ENCODE data around the gene SOCS6. TPM values are rescaled to one million over a fixed set of nuclear protein-coding genes. Genes with fewer than 3 reads are reported as not detected.

The SOCS6 gene
- polyA plus RNA-seq, 1 of the 3 experiments (the other 2 are of a cell fraction), result 12.1 TPM

DNA sequence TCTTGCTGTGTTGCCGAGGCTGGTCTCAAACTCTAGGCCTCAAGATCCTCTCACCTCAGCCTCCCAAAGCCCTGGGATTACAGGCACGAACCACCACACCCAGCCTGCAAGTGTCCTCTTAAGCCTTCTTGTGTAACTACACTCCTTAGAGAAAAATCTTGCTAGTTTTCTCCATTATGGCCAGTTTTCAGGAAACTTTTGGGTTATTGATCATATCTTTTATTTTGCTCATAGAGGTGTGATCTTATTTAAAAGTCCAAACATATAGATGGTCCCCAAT, 2.4 kb downstream of the SOCS6 start:
- CTCF ChIA-PET, result interaction anchor here (1.8 kb wide), 1 partner anchor 164 kb away, joined by 3 read pairs; no protein-coding TSS in a partner anchor
- no peak overlapping the region for H3K9ac ChIP-seq
- peak overlapping the region in 1 of 2 experiments; percentile 80; a peak in 2 of 4 replicates for H3K4me3 ChIP-seq (ENCODE audit: low read depth in 2 of 2, low read length in 1 of 2)

More for the DNA sequence above, 2.4 kb downstream of the SOCS6 start:
- 93% methylated on average over 2 of the region's 2 CpGs for WGBS (ENCODE audit: low lambda C conversion rate)
- Histone ChIP-seq H3K9me2 (no peaks in the 10 kb centered on the region), H3K27ac (ENCODE audit: low read depth in 2 of 2, low read length in 1 of 2) (no peak overlapping the region), H3K9me3 (no peaks in the 10 kb centered on the region), H3K27me3 (ENCODE audit: insufficient read depth) (no peaks in the 10 kb centered on the region), H3K79me2 (ENCODE audit: insufficient read depth) (peaks cover 67% of the 10 kb centered on the region), H2AFZ (ENCODE audit: low read depth) (no peak overlapping the region), H3K4me1 (ENCODE audit: control insufficient read depth in 1 of 2, insufficient read depth in 2 of 2, low read depth in 1 of 2, low read length in 1 of 2) (peaks cover 12 to 41% of the 10 kb centered on the region in 2 experiments), H3K4me2 (peak overlapping the region; percentile 89), H3K36me3 (replicated peaks in 1 of 2; ENCODE audit: control insufficient read depth in 1 of 2, insufficient read depth in 2 of 2, low read length in 1 of 2) (peaks cover 0 to 9% of the 10 kb centered on the region in 2 experiments), H4K20me1 (ENCODE audit: insufficient read depth) (peaks cover 51% of the 10 kb centered on the region), H3F3A (replicated peaks; ENCODE audit: insufficient read depth) (peaks cover 26% of the 10 kb centered on the region)
- POLR2A ChIA-PET, result no interaction called here
- TF ChIP-seq EZH2phosphoT487 (IDR thresholded peaks at IDR 0.05; ENCODE audit: borderline replicate concordance, low read depth), result no peak
- TF ChIP-seq FOXM1 (IDR thresholded peaks at IDR 0.05; ENCODE audit: low read depth), result no peak
- TF ChIP-seq, protein P1, sequence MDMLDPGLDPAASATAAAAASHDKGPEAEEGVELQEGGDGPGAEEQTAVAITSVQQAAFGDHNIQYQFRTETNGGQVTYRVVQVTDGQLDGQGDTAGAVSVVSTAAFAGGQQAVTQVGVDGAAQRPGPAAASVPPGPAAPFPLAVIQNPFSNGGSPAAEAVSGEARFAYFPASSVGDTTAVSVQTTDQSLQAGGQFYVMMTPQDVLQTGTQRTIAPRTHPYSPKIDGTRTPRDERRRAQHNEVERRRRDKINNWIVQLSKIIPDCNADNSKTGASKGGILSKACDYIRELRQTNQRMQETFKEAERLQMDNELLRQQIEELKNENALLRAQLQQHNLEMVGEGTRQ (IDR thresholded peaks at IDR 0.05; ENCODE audit: borderline replicate concordance, low read depth, low read length), result no peak
- TF ChIP-seq, protein P2, sequence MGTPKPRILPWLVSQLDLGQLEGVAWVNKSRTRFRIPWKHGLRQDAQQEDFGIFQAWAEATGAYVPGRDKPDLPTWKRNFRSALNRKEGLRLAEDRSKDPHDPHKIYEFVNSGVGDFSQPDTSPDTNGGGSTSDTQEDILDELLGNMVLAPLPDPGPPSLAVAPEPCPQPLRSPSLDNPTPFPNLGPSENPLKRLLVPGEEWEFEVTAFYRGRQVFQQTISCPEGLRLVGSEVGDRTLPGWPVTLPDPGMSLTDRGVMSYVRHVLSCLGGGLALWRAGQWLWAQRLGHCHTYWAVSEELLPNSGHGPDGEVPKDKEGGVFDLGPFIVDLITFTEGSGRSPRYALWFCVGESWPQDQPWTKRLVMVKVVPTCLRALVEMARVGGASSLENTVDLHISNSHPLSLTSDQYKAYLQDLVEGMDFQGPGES (IDR thresholded peaks at IDR 0.05; ENCODE audit: low read depth, low read length), result no peak
- TF ChIP-seq, protein P3, sequence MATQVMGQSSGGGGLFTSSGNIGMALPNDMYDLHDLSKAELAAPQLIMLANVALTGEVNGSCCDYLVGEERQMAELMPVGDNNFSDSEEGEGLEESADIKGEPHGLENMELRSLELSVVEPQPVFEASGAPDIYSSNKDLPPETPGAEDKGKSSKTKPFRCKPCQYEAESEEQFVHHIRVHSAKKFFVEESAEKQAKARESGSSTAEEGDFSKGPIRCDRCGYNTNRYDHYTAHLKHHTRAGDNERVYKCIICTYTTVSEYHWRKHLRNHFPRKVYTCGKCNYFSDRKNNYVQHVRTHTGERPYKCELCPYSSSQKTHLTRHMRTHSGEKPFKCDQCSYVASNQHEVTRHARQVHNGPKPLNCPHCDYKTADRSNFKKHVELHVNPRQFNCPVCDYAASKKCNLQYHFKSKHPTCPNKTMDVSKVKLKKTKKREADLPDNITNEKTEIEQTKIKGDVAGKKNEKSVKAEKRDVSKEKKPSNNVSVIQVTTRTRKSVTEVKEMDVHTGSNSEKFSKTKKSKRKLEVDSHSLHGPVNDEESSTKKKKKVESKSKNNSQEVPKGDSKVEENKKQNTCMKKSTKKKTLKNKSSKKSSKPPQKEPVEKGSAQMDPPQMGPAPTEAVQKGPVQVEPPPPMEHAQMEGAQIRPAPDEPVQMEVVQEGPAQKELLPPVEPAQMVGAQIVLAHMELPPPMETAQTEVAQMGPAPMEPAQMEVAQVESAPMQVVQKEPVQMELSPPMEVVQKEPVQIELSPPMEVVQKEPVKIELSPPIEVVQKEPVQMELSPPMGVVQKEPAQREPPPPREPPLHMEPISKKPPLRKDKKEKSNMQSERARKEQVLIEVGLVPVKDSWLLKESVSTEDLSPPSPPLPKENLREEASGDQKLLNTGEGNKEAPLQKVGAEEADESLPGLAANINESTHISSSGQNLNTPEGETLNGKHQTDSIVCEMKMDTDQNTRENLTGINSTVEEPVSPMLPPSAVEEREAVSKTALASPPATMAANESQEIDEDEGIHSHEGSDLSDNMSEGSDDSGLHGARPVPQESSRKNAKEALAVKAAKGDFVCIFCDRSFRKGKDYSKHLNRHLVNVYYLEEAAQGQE (IDR thresholded peaks at IDR 0.05; ENCODE audit: low read depth, low read length), result no peak
- TF ChIP-seq EP300 (IDR thresholded peaks at IDR 0.05; ENCODE audit: borderline replicate concordance in 1 of 2, low read depth in 1 of 2, low read length in 1 of 2), result no peak
- no peak for TF ChIP-seq GATA2 (CRISPR knock-in tag; IDR thresholded peaks at IDR 0.05)
- no peak for TF ChIP-seq TAF1 (IDR thresholded peaks at IDR 0.05; ENCODE audit: borderline replicate concordance, low read depth, low read length)
- no peak for TF ChIP-seq RXRA (IDR thresholded peaks at IDR 0.05; ENCODE audit: borderline replicate concordance, low read depth)
- no peak for TF ChIP-seq CHD2 (IDR thresholded peaks at IDR 0.05; ENCODE audit: low read length, partially characterized antibody)
- no peak for TF ChIP-seq FOXJ3 (CRISPR knock-in tag; IDR thresholded peaks at IDR 0.05)
- TF ChIP-seq NFIC (IDR thresholded peaks at IDR 0.05; ENCODE audit: borderline replicate concordance), result no peak
- no peak for TF ChIP-seq FOSL2 (IDR thresholded peaks at IDR 0.05; ENCODE audit: borderline replicate concordance, low read depth)
- no peak for TF ChIP-seq JUND (IDR thresholded peaks at IDR 0.05)
- TF ChIP-seq POLR2AphosphoS5 (IDR thresholded peaks at IDR 0.05; ENCODE audit: low read depth, low read length), result no peak
- no peak for TF ChIP-seq USF1 (IDR thresholded peaks at IDR 0.05; ENCODE audit: borderline replicate concordance, low read depth)
- no peak for DNase-seq
